HG03108 (cell line): Measurements from ENCODE around the gene VWA7.

ENCODE experiments used
- ATAC-seq: cut with Tn5 transposase; IDR thresholded peaks from one replicate; pipeline ENCODE4 v1.9.1; 2021; ENCODE audit warnings: moderate library complexity; ENCODE audit not compliant: unreplicated experiment

The VWA7 gene

GRCh38 chr6:31779908-31780307 is 2.8 kb upstream of the VWA7 start:
- no peak for ATAC-seq

- ATAC-seq: no peak
Measured at GRCh38 chr6:31778999-31779885, 2.1 kb upstream of the VWA7 start.

- ATAC-seq: no peak
Measured at GRCh38 chr6:31778193-31778592, 1.1 kb upstream of the VWA7 start.

- no peak for ATAC-seq
Measured at GRCh38 chr6:31777667-31778050, 531 bp upstream of the VWA7 start.

GRCh38 chr6:31776485-31776988 is 591 bp downstream of the VWA7 start:
- no peak for ATAC-seq

- ATAC-seq: no peak
Measured at GRCh38 chr6:31775633-31776484, 1.3 kb downstream of the VWA7 start.

GRCh38 chr6:31775184-31775583 is 1.9 kb downstream of the VWA7 start:
- no peak for ATAC-seq

- ATAC-seq: no peak
Measured at GRCh38 chr6:31771992-31772358, 5.2 kb downstream of the VWA7 start.

- ATAC-seq: no peak
Measured at GRCh38 chr6:31770860-31771259, 6.3 kb downstream of the VWA7 start.

- ATAC-seq: no peak
Measured at GRCh38 chr6:31769684-31770371, 7.3 kb downstream of the VWA7 start.

GRCh38 chr6:31768363-31769257 is 8.5 kb downstream of the VWA7 start:
- no peak for ATAC-seq

GRCh38 chr6:31767096-31767645 is 10.0 kb downstream of the VWA7 start:
- ATAC-seq: no peak

GRCh38 chr6:31765910-31766794 is 11.0 kb downstream of the VWA7 start:
- no peak for ATAC-seq

- ATAC-seq: no peak
Measured at GRCh38 chr6:31765559-31765909, 11.6 kb downstream of the VWA7 start.

- ATAC-seq: no peak
Measured at GRCh38 chr6:31764198-31764597, 12.9 kb downstream of the VWA7 start.

- no peak for ATAC-seq
Measured at GRCh38 chr6:31763619-31763940, 13.5 kb downstream of the VWA7 start.

- ATAC-seq: no peak
Measured at GRCh38 chr6:31762878-31763618, 14.1 kb downstream of the VWA7 start.

- ATAC-seq: no peak
Measured at GRCh38 chr6:31762356-31762755, 14.8 kb downstream of the VWA7 start, which contains the start of gene SAPCD1. Gene SAPCD1, plus strand, starts transcription at chr6:31762656. Its CDS starts 399 bp downstream, at chr6:31763055.
